ENCODE measurements around the gene PALS2. TPM values are rescaled to one million over a fixed set of nuclear protein-coding genes. Genes with fewer than 3 reads are reported as not detected.

The PALS2 gene
- total and polyA plus RNA-seq, 2 of the 13 experiments (the other 11 are each of a cell fraction or from before 2014, with no cell fraction given), result 3.1 to 21.9 TPM

DNA sequence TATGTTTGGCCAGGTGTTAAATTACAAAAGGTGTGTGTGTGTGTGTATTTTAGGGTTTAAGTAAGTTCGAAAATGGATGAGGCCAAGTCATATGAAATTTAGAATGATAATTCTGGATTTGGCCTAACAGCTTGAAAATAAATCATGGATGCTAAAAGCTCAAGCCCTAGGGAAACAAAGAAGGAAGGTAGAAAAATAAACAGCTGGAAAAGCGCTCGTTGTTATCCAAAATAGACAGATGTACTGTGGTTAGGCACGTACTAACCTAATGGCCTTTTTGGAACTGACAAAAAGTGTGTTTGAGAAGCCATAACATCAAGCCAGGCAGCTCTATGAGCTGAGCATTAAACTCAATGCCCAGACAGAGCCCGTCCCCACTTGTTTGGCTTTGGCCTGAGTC is 17.5 kb upstream of the PALS2 start:
- ChIA-PET POLR2A (no interaction called here), CTCF (ENCODE audit: low intra/inter-chr PET ratio, low total read pairs) (no interaction called here)
- TF ChIP-seq ZNF781 (CRISPR knock-in tag; IDR thresholded peaks at IDR 0.05; ENCODE audit: borderline replicate concordance, not compliant biosample characterization) (no peak), FOXA3 (CRISPR knock-in tag; IDR thresholded peaks at IDR 0.05) (no peak), ZNF556 (CRISPR knock-in tag; IDR thresholded peaks at IDR 0.05; ENCODE audit: borderline replicate concordance) (no peak), MXD1 (CRISPR knock-in tag; IDR thresholded peaks at IDR 0.05) (no peak), STAG1 (CRISPR knock-in tag; IDR thresholded peaks at IDR 0.05) (no peak), ZNF577 (CRISPR knock-in tag; IDR thresholded peaks at IDR 0.05; ENCODE audit: borderline replicate concordance, low read depth) (no peak), ZBTB20 (CRISPR knock-in tag; IDR thresholded peaks at IDR 0.05; ENCODE audit: borderline replicate concordance, low read depth) (no peak), ZNF253 (CRISPR knock-in tag; IDR thresholded peaks at IDR 0.05; ENCODE audit: borderline replicate concordance) (no peak)
- no peak overlapping the region for H3K9ac ChIP-seq (ENCODE audit: insufficient read depth, low read depth, low read length)
- WGBS (ENCODE audit: low lambda C conversion rate), result under 1% methylated on average over 5 of the region's 5 CpGs
- FAIRE-seq, result no peak
- ATAC-seq, result no peak
- in situ Hi-C loops (cut with HindIII; ENCODE audit: extremely low pct_ligation_motif_present, low pct_unique_long_range_greater_than_20kb), result no loop called here
- H2AFZ ChIP-seq (ENCODE audit: low read length), result no peak overlapping the region
- peaks cover 0 to 3% of the 10 kb centered on the region in 2 experiments; a peak in 1 of 5 replicates for H3K27me3 ChIP-seq (ENCODE audit: control insufficient read depth in 1 of 2, insufficient read depth in 2 of 2, low read length in 2 of 2)
- no peaks in the 10 kb centered on the region for H3K36me3 ChIP-seq (replicated peaks in 1 of 2; ENCODE audit: control insufficient read depth in 1 of 2, insufficient read depth in 2 of 2, low read length in 2 of 2)
- intact Hi-C loops (cut with micrococcal nuclease; ENCODE audit: unreplicated experiment), result no loop called here
- no peak overlapping the region for H3K4me3 ChIP-seq (replicated peaks in 1 of 3; ENCODE audit: insufficient read depth in 1 of 3, low read depth in 2 of 3, low read length in 3 of 3)
- H3K79me2 ChIP-seq (ENCODE audit: insufficient read depth, low read length), result no peaks in the 10 kb centered on the region
- no peaks in the 10 kb centered on the region for H3K9me3 ChIP-seq (ENCODE audit: low read length)
- H4K20me1 ChIP-seq (ENCODE audit: insufficient read depth, low read length), result no peaks in the 10 kb centered on the region
- H3K27ac ChIP-seq (ENCODE audit: extremely low read length, insufficient read depth, low read length), result no peak overlapping the region
- H3K4me1 ChIP-seq (ENCODE audit: insufficient read depth, low read length), result no peaks in the 10 kb centered on the region
- DNase-seq (ENCODE audit: low spot score), result no peak
- H3K4me2 ChIP-seq (ENCODE audit: low read depth, low read length), result no peak overlapping the region
- no TSS peak for BruUV-seq (replicated peaks)

DNA sequence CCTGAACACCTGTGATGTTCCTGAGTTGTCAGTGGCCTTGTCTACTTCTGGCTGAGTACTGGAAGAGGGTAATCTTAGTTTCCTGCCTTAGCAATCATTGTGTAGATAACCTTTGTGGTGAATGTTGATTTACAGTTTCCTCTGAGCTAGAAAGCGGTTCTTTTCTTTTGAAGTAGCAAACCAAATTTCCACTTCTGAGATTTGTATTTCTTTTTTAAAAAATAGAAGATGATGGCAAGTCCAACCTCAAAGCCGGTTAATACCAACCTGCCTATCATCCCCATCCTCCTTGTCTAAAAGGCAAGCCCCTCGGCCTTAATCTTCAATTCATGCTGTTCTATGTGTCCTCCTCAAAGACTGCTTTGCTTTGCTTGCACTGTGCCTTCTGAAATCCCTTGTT is 12.5 kb upstream of the PALS2 start:
- Histone ChIP-seq H3K4me2 (ENCODE audit: low read depth, low read length) (no peak overlapping the region), H3K27ac (ENCODE audit: extremely low read length, insufficient read depth, low read length) (no peak overlapping the region), H2AFZ (ENCODE audit: low read length) (no peak overlapping the region), H3K4me3 (replicated peaks in 1 of 3; ENCODE audit: insufficient read depth in 1 of 3, low read depth in 2 of 3, low read length in 3 of 3) (no peak overlapping the region), H3K4me1 (ENCODE audit: insufficient read depth, low read length) (no peaks in the 10 kb centered on the region), H4K20me1 (ENCODE audit: insufficient read depth, low read length) (no peaks in the 10 kb centered on the region), H3K79me2 (ENCODE audit: insufficient read depth, low read length) (no peaks in the 10 kb centered on the region), H3K36me3 (replicated peaks in 1 of 2; ENCODE audit: control insufficient read depth in 1 of 2, insufficient read depth in 2 of 2, low read length in 2 of 2) (no peaks in the 10 kb centered on the region), H3K27me3 (ENCODE audit: control insufficient read depth in 1 of 2, insufficient read depth in 2 of 2, low read length in 2 of 2) (peaks cover 0 to 3% of the 10 kb centered on the region in 2 experiments; a peak in 1 of 5 replicates), H3K9ac (ENCODE audit: insufficient read depth, low read depth, low read length) (no peak overlapping the region), H3K9me3 (ENCODE audit: low read length) (no peaks in the 10 kb centered on the region)
- intact Hi-C loops (cut with micrococcal nuclease; ENCODE audit: unreplicated experiment) (no loop called here), in situ Hi-C loops (cut with HindIII; ENCODE audit: extremely low pct_ligation_motif_present, low pct_unique_long_range_greater_than_20kb) (no loop called here)
- no peak for FAIRE-seq
- no peak for ATAC-seq
- no TSS peak for BruUV-seq (replicated peaks)
- 24% methylated on average over 3 of the region's 3 CpGs for WGBS (ENCODE audit: low lambda C conversion rate)
- DNase-seq (ENCODE audit: low spot score), result no peak
- no peak for TF ChIP-seq SIN3A (IDR thresholded peaks at IDR 0.05; ENCODE audit: borderline replicate concordance, low read depth, low read length)
- no peak for TF ChIP-seq ZNF276 (CRISPR knock-in tag; IDR thresholded peaks at IDR 0.05; ENCODE audit: low read depth)
- TF ChIP-seq WIZ (CRISPR knock-in tag; IDR thresholded peaks at IDR 0.05), result no peak
- TF ChIP-seq GTF3A (CRISPR knock-in tag; conservative IDR thresholded peaks at IDR 0.05), result no peak
- no peak for TF ChIP-seq NFYC (CRISPR knock-in tag; IDR thresholded peaks at IDR 0.05)
- ChIA-PET CTCF (ENCODE audit: low intra/inter-chr PET ratio, low total read pairs) (no interaction called here), POLR2A (no interaction called here)
